Measurements from ENCODE around the gene CFAP43.
"Not testable (repeated sequence)": the region's sequence is repeated elsewhere in the genome, so short reads cannot be mapped to it uniquely, and the experiment has no call there.

The CFAP43 gene

DNA sequence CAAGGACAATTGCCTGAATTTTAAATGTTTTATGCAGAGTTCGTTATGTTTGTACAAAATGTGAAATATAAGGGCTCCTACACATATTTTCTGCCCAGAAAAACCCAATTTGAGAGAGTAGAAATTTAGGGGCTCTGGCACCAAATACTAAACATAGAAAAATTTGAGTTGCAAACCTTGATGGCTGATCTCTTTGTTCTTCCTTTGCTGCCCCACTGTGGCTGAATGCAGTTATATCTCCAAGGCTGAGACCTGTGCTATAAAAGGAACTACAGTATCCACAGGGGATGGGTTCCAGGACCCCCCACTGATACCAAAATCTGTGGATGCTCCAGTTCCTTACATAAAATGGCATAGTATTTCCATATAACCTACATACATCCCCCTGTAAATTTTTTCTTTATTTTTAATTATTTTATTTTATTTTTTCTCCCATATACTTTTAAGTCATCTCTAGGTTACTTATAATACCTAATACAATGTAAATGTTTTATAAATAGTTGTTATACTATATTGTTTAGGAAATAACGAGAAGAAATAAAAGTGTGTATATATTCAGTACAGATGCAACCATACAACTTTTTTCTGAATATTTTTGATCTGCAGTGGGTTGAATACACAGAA, 22.5 kb downstream of the CFAP43 start:
- H3K27me3 Mint-ChIP-seq: peaks cover 4% of the 10 kb centered on the region

DNA sequence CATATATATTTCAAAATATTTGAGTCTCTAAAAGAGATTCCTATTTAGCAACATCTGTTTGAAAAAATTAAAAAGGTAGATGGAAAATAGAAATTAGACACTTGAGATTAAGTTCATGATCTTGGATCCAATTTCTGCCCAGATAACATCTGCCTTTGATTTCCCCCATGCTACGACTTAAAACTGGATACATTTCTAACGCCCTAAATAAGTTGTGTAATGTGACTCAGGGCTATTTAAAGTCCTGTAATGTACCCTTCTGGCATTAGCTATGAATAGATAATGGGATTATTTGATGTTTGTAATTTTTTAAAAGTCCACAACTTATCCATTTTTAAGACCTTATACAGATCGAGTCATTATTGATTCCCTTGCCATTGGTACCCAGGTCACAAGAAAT, 23.4 kb downstream of the CFAP43 start:
- Mint-ChIP-seq H3K36me3 (no peaks in the 10 kb centered on the region), H3K27ac (no peak overlapping the region), H3K4me1 (ENCODE audit: low read depth) (no peaks in the 10 kb centered on the region), H3K27me3 (peaks cover 4% of the 10 kb centered on the region), H3K4me3 (no peak overlapping the region), H3K9me3 (ENCODE audit: low read depth) (no peaks in the 10 kb centered on the region)

More for the DNA sequence above, 22.5 kb downstream of the CFAP43 start:
- H3K4me3 Mint-ChIP-seq: no peak overlapping the region
- H3K4me1 Mint-ChIP-seq (ENCODE audit: low read depth): no peaks in the 10 kb centered on the region
- no peaks in the 10 kb centered on the region for H3K36me3 Mint-ChIP-seq
- H3K27ac Mint-ChIP-seq: no peak overlapping the region
- no peaks in the 10 kb centered on the region for H3K9me3 Mint-ChIP-seq (ENCODE audit: low read depth)

DNA sequence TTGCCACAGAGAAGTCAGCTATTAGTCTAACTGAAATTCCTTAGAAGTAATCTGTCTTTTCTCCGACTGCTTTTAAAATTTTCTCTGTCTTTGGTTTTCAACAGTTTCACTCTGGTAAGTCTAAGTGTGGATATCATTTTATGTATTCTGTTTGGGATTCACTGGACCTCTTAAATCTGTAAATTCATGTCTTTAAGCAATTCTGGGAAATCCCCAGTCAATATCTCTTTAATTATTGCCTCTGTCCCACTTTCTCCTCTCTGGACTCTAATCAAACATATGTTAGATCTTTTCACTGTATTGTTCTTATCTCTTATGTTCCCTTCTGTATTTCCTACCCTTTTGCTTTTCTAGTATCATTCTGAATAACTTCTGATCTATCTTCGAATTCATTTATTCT, 29.9 kb downstream of the CFAP43 start:
- Mint-ChIP-seq H3K4me1 (ENCODE audit: low read depth) (no peaks in the 10 kb centered on the region), H3K36me3 (no peaks in the 10 kb centered on the region), H3K9me3 (ENCODE audit: low read depth) (no peaks in the 10 kb centered on the region), H3K27ac (no peak overlapping the region), H3K27me3 (peaks cover 4% of the 10 kb centered on the region), H3K4me3 (no peak overlapping the region)

DNA sequence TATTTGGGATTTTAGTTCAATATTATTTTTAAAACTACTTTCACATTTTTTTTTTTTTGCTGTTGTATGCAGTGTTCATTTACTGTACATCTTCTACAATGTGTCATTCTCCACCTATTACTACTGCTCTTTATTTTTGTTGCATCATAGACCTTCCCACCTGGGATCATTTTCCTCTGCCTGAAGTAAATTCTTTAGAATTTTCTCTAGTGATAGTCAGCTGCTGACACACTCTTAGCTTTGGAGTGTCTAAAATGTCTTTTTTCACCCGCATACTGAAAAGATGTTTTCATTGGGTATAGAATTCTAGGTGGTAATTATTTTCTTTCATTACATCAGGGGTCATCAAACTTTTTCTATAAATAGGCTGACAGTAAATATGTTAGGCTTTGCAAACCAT, 30.5 kb downstream of the CFAP43 start:
- Mint-ChIP-seq H3K27me3 (peaks cover 4% of the 10 kb centered on the region), H3K4me3 (no peak overlapping the region), H3K27ac (no peak overlapping the region), H3K9me3 (ENCODE audit: low read depth) (no peaks in the 10 kb centered on the region), H3K4me1 (ENCODE audit: low read depth) (no peaks in the 10 kb centered on the region), H3K36me3 (no peaks in the 10 kb centered on the region)

DNA sequence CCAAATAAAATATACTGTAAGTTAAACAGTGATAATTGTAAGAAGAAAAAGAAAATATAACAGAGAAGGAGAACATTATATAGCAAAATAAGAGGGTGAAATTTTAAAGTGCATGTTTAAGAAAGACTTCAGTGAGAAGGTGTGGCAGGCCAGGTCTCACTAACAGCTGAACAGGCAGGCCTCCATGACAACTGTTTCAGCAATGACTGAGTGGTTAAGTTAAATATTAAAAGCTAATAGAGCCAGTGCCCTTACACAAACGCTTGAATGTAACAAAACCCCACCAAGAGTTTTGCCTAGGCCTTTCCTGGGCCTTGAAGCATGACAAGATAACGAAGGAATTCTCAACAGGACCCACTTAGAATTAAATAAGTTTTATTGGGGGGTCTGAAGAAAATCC, 32.6 kb downstream of the CFAP43 start:
- Mint-ChIP-seq H3K9me3 (ENCODE audit: low read depth) (no peaks in the 10 kb centered on the region), H3K27ac (no peak overlapping the region), H3K36me3 (no peaks in the 10 kb centered on the region), H3K4me3 (no peak overlapping the region), H3K27me3 (peaks cover 3% of the 10 kb centered on the region), H3K4me1 (ENCODE audit: low read depth) (no peaks in the 10 kb centered on the region)

DNA sequence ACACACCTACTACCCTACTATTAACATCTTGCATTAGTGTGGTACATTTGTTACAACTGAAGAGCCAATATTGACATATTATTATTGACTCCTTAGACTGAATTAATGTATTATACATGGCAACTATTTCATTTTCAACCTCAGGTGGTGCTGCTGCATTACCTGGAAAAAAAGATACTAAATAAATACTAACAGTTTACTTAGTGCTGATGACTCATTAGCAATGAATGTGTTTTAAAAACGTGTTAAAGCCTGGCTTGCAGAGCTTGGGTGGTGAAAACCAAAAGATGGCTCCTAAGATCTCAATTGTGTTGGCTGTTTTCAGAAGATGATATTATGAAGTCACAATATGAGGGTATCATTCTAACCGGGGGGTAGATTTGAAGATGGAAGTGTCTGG, 34.8 kb downstream of the CFAP43 start:
- H3K4me3 Mint-ChIP-seq: no peak overlapping the region
- H3K27ac Mint-ChIP-seq: no peak overlapping the region
- H3K9me3 Mint-ChIP-seq (ENCODE audit: low read depth): no peaks in the 10 kb centered on the region
- H3K36me3 Mint-ChIP-seq: no peaks in the 10 kb centered on the region
- H3K27me3 Mint-ChIP-seq: peaks cover 9% of the 10 kb centered on the region
- no peaks in the 10 kb centered on the region for H3K4me1 Mint-ChIP-seq (ENCODE audit: low read depth)

DNA sequence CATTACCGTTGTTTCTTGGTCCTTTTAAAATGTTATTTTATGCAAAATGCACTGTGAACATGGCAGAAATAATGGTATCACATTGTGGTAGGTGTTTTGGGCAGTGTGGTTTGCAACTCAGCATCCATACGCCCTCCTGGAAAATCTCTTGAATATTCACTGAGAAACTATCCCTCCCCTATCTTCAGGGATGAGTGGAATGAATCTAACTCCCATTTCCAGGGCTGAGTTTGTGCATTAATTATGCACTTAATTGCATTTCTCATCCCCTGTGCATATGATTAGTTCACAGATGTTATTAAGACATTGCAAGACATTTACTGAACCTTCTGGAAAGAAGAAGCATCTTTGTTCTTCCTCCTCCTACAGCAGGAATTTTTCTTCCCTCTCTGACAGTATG, 36.5 kb downstream of the CFAP43 start:
- H3K27ac Mint-ChIP-seq: no peak overlapping the region
- peaks cover 10% of the 10 kb centered on the region for H3K27me3 Mint-ChIP-seq
- no peaks in the 10 kb centered on the region for H3K36me3 Mint-ChIP-seq
- no peak overlapping the region for H3K4me3 Mint-ChIP-seq
- H3K4me1 Mint-ChIP-seq (ENCODE audit: low read depth): no peaks in the 10 kb centered on the region
- H3K9me3 Mint-ChIP-seq (ENCODE audit: low read depth): no peaks in the 10 kb centered on the region

DNA sequence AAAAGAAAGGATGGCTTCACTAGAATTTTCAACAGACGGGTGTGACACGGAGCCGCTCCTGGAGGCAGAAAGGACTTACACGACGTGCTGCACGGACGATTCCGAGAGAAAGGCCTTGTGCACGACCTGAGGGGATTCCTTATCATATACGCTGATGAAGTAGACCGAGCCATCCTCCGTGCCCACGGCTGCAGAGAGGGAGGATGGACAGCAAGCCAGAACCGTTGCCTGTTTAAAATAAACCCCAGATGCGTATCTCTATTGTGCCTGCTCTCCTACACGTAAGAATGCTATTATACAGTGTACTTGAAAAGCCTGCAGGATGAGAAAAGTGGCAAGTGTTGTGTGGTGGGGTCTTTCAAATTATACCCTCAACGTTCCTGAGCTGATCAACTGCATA, 38.4 kb downstream of the CFAP43 start:
- no peaks in the 10 kb centered on the region for H3K36me3 Mint-ChIP-seq

DNA sequence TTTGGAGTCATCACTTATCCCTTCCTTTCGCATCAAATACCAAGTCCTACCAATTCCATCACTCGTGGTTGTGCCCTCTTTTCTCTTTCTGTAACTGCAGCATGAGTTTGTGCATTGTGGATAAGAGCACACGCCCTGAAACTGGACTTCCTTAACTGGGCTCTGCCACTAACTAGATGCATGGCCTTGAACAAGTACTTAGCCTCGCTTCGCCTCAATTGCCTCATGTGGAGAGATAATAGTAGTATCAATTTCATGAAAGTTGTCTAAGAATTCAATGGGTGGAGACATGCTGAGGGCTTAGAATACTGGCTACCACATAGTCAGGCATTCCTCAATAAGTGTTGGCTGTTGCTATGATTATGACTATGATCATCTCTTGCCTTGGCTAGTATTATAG, 41.5 kb downstream of the CFAP43 start:
- Mint-ChIP-seq H3K9me3 (ENCODE audit: low read depth) (no peaks in the 10 kb centered on the region), H3K36me3 (no peaks in the 10 kb centered on the region), H3K27ac (no peak overlapping the region), H3K4me3 (no peak overlapping the region), H3K4me1 (ENCODE audit: low read depth) (no peaks in the 10 kb centered on the region), H3K27me3 (peaks cover 10% of the 10 kb centered on the region)

More for the DNA sequence above, 38.4 kb downstream of the CFAP43 start:
- Mint-ChIP-seq H3K9me3 (ENCODE audit: low read depth) (no peaks in the 10 kb centered on the region), H3K27me3 (peaks cover 10% of the 10 kb centered on the region), H3K4me3 (no peak overlapping the region), H3K27ac (no peak overlapping the region), H3K4me1 (ENCODE audit: low read depth) (no peaks in the 10 kb centered on the region)

DNA sequence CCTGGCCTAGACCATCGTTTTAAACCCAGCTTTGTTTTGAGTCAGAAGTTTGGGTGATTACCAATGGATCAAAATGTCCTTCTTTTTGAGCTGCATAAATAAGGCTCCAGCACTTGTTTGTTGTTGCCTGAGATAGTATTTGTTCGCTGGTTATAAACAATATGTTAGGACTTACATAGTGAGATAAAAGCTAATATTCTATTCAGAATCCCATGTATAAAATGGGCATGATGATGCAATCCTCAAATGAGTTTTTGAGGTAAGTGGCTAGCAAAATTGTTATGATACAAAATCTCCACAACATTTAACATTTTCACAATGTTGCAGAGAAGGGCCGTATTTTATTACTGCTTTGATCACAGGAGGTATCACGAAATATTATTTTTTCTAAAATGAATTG, 48.5 kb downstream of the CFAP43 start:
- no peak overlapping the region for H3K27ac Mint-ChIP-seq
- H3K36me3 Mint-ChIP-seq: no peaks in the 10 kb centered on the region
- no peaks in the 10 kb centered on the region for H3K9me3 Mint-ChIP-seq (ENCODE audit: low read depth)
- peaks cover 3% of the 10 kb centered on the region for H3K27me3 Mint-ChIP-seq
- no peak overlapping the region for H3K4me3 Mint-ChIP-seq
- H3K4me1 Mint-ChIP-seq (ENCODE audit: low read depth): no peaks in the 10 kb centered on the region

DNA sequence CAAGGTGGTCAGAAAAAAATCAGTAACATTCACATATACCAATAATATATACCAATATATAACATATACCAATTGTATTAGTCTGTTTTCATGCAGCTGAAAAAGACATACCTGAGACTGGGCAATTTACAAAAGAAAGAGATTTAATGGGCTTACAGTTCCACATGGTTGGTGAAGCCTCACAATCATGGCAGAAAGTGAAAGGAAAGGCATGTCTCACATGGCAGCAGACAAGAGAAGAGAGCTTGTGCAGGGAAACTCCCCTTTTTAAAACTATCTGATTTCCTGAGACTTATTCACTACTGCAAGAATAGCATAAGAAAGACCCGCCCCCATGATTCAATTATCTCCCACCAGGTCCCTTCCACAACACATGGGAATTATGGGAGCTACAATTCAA, 58.0 kb downstream of the CFAP43 start:
- H3K27ac Mint-ChIP-seq; H3K4me3 Mint-ChIP-seq; H3K36me3 Mint-ChIP-seq; H3K27me3 Mint-ChIP-seq; H3K9me3 Mint-ChIP-seq (ENCODE audit: low read depth): not testable (repeated sequence)
- peaks cover 20% of the 10 kb centered on the region for H3K4me1 Mint-ChIP-seq (ENCODE audit: low read depth)

DNA sequence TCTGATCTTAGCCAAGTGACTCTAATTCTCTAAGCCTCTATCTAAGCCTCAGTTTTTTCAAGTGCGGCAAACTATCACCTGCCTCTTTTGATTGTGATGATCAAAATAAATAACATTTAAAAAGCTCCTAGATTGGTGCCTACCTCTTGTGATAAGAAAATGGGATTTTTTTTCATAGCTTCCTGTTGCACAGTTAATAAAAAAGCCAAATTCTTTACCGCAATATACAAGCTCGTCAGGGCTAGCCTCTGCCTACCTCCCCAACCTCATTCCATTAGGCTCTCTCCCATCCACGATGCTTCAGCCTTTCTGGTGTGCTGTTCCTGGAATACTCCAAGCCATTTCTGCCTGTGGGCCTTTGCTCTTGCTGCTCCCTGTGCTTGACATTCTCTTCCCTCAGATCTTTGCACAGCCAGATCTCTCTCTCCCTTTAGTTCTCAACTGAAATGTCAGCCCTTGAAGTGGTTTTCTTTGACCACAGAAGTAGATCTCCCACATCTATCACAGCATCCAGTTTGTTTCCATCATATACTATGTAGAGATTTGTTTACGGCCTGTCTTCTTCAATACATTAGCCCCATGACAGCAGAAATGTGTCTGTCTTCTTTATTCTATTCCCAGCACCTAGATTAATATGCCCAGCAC, 61.4 kb downstream of the CFAP43 start:
- Mint-ChIP-seq H3K9me3 (ENCODE audit: low read depth) (peaks cover 7% of the 10 kb centered on the region), H3K4me3 (peak overlapping the region; percentile 51), H3K4me1 (ENCODE audit: low read depth) (peaks cover 20% of the 10 kb centered on the region), H3K36me3 (no peaks in the 10 kb centered on the region), H3K27me3 (peaks cover 4% of the 10 kb centered on the region), H3K27ac (no peak overlapping the region)

DNA sequence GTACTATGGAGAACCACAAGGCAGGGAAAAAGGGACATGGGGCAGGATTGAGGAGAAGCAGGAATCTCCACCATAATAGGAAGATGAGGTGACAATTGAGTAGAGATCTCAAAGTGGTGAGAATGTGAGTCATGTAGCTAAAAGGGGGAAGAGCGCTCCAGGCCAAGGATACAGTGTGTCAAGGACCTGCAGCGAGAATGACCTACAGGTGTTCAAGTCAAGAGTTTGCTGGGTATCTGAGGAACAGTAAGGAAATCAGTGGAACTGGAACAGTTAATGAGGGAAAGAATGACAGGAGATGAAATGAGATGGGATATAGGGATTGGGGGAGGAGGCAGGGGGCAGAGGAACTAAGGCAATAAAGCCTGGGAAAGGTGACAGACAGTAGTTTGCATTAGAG, 76.6 kb downstream of the CFAP43 start:
- Mint-ChIP-seq H3K27me3 (peaks cover 18% of the 10 kb centered on the region), H3K27ac (peak overlapping the region; percentile 19), H3K4me1 (ENCODE audit: low read depth) (no peaks in the 10 kb centered on the region), H3K36me3 (peaks cover 15% of the 10 kb centered on the region), H3K9me3 (ENCODE audit: low read depth) (peaks cover 12% of the 10 kb centered on the region), H3K4me3 (no peak overlapping the region)

DNA sequence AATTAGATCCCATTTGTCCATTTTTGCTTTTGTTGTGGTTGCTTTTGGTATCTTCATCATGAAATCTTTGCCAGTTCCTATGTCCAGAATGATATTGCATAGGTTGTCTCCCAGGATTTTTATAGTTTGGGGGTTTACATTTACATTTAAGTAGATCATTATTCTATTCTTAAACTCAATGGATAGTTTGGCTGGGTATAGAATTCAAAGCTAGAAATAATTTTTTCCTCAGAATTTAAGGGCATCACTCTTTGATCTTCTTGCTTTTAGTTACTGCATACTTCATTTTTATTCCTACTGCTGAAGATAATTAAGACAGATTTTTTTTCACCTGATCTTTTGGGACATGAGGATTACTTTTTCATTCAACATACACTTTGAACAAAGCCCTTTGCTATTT, 80.4 kb downstream of the CFAP43 start:
- Mint-ChIP-seq H3K27me3 (peaks cover 22% of the 10 kb centered on the region), H3K9me3 (ENCODE audit: low read depth) (peaks cover 12% of the 10 kb centered on the region), H3K27ac (no peak overlapping the region), H3K4me1 (ENCODE audit: low read depth) (no peaks in the 10 kb centered on the region), H3K4me3 (no peak overlapping the region), H3K36me3 (peaks cover 15% of the 10 kb centered on the region)

DNA sequence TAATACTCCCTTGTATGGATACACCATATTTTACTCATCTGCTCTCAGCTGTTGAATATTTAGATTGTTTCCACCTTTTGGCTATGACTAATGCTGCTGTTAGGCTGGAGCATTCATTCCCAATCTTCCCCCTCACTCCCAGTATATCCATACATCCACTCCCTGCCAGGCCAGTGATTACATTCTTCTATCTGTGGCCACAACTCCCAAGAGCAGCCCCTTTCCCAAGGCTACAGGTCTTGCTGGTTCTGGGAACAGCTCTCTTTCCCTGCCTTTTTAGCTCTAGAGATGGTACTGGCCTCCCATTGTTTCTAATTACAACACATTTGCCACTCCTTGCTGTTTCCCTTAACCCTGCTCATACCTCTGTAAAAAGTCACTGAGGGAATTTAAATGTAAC, 82.0 kb downstream of the CFAP43 start:
- Mint-ChIP-seq H3K4me1 (ENCODE audit: low read depth) (no peaks in the 10 kb centered on the region), H3K4me3 (no peak overlapping the region), H3K27me3 (peaks cover 15% of the 10 kb centered on the region), H3K27ac (no peak overlapping the region), H3K36me3 (peaks cover 15% of the 10 kb centered on the region), H3K9me3 (ENCODE audit: low read depth) (peaks cover 12% of the 10 kb centered on the region)

DNA sequence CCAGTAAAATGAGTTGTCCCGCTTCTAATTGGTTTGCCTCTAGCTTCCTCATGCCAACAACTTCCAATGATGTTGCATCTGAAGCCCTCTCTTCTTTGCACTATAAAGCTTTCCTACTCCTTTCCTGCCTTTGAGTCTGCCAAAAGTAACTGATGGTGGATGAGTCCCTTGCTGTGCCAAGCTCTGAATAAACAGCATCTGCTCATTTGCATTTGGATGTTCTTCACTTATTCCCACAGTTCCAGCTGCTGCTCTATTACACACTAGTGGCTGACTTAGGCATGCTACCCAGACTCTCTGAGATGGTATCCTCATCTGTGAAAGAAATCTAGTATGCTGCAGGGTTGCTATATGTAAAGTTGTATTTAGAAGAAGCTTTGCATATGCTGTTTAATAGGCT, 85.3 kb downstream of the CFAP43 start:
- Mint-ChIP-seq H3K27me3 (peaks cover 12% of the 10 kb centered on the region), H3K4me3 (no peak overlapping the region), H3K27ac (no peak overlapping the region), H3K9me3 (ENCODE audit: low read depth) (peaks cover 3% of the 10 kb centered on the region), H3K36me3 (peaks cover 7% of the 10 kb centered on the region), H3K4me1 (ENCODE audit: low read depth) (no peaks in the 10 kb centered on the region)

Data from activated naive CD8-positive, alpha-beta T cell (primary cell).